ENCODE data around the gene MORN1. TPM values are rescaled to one million over a fixed set of nuclear protein-coding genes. Genes with fewer than 3 reads are reported as not detected.
"Not testable (repeated sequence)": the region's sequence is repeated elsewhere in the genome, so short reads cannot be mapped to it uniquely, and the experiment has no call there.

MORN1 gene
- 11.3 and 17.8 TPM in 2 replicates for total RNA-seq (2014; rRNA removed; shearing (Covaris generic))
- polyA plus RNA-seq (2015; cell fraction: cytosol; rRNA removed) = 14.5 and 18.2 TPM in 2 replicates
- 42.8 and 59.9 TPM in 2 replicates for polyA plus RNA-seq (2015; cell fraction: nucleus; rRNA removed)

DNA sequence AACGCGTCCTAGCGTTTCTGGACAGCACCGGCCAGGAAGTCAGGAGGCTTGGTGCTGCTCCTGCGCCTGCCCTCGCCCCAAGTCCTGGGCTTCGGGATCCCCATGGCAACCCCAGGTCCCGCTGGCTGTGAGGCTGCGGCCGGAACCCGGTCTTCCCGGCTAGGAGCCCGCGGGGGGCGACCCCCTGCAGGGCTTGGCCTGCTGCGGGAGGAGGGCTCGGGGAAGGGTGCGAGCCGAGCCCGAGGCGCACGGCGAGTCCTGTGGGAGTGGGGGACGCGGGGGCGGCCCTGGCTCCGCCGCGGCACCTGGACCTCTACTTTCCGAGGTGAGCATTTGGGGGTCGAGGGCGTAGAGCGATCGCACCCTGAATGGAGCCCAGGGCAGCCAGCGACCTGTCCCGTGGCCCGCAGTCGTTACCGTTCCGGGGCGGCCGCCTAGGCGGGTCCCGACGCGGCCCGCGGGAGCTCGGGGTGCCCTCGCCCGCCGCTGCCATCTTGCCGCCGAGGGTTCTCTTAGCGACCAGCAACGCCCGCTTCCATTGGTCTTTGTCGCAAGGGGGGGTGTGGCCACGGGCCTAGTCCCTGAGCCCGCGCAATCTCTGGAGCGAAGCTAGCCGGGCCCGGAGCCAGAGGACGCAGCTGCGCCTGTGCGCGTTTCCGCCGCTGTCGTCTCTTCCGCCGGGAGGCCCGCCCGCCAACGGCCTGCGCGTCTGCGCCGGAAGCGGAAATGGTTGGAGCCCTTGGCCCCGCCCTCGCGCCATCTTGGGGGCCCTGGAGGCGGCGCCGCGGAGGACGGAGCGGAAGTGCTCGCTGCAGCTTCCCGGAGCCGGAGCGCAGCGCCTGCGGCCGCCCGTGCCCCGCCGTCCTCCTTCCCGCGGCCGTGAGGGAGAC, at the start of gene MORN1, which contains the start of gene RER1:
MORN1 (minus strand) TSS at position 514 of the 890 bp plus-strand sequence; CDS start at position 493, 21 bp downstream.
RER1 (plus strand) TSS at position 801 of the 890 bp plus-strand sequence. CDS start 3,950 bp downstream, outside the sequence.
- peak; percentile 97 for DNase-seq (ENCODE audit: low read depth, low spot score)
- in situ Hi-C loops (cut with HindIII; ENCODE audit: low pct_unique_long_range_greater_than_20kb, low sequenced_read_pairs) = no loop called here

DNA sequence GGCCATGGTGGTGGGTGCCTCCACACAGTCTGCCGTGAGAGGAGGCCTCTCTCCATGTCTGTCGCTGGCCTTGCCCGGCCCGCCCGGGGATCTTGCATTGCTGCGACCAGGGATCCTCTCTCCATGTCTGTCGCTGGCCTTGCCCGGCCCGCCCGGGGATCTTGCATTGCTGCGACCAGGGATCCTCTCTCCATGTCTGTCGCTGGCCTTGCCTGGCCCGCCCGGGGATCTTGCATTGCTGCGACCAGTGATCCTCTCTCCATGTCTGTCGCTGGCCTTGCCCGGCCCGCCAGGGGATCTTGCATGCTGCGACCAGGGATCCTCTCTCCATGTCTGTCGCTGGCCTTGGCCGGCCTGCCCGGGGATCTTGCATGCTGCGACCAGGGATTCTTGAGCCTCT, 49.0 kb upstream of the MORN1 start:
- DNase-seq (ENCODE audit: low read depth, low spot score); in situ Hi-C loops (cut with HindIII; ENCODE audit: low pct_unique_long_range_greater_than_20kb, low sequenced_read_pairs): not testable (repeated sequence)

DNA sequence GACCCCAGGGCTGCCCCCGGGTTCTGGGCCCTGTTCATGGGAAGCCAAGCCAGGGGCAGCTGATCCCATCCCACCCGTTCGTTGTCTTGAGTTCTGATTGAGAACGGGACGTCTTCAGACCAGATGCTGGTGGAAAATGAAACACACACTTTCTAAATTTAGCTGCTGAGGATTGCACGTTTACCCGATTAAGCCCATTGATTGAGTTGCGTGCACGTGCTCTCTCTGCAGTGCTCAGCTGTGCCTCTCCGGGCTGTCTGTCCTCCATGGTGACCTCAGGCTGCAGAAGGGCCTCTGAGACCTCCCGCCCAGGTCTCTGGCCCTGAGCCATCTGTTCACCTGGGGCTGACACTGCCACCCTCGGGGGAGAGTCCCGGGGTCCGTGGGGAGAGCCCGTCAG, 48.0 kb upstream of the MORN1 start:
- in situ Hi-C loops (cut with HindIII; ENCODE audit: low pct_unique_long_range_greater_than_20kb, low sequenced_read_pairs) = no loop called here
- no peak for DNase-seq (ENCODE audit: low read depth, low spot score)

DNA sequence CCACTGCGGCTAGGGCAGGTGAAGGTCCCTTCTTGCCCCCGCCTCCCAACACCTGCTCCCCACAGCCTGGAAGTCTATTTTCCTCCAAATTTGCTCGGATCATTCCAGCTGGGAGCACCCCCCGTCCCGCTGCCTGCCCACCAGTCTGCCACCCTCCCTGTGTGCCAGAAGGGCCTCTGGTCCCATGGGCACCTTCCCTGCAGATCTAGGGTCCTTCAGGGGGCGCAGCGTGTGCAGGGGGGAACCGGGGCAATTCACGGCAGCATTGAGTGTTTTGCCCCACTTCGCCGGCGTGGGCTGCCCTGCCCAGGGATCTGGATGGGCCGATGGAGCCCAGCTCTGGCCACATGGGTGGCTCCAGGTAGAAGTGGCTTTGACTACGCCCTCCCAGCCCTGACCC, 47.3 kb upstream of the MORN1 start:
- DNase-seq (ENCODE audit: low read depth, low spot score) = no peak
- in situ Hi-C loops (cut with HindIII; ENCODE audit: low pct_unique_long_range_greater_than_20kb, low sequenced_read_pairs) = no loop called here

DNA sequence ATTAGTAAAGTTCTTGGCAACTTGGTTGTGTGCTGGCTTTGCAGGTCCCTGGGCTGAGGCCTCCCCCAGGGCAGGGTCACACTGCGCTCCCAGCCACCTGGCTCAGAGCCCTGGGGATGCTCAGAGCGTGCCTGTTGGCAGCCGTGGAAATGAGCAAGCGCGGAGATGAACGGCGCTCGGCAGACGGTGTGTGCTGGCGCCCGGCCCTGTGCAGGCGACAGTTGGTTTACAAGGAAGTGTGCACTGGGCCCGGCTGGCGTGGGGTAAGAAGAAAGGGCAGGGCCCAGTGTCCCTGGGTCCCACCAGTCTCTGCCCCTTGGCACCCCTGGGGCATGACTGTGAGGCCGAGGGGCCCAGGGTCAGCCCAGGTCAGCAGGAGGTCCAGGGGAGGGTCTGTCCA, 46.7 kb upstream of the MORN1 start:
- no peak for DNase-seq (ENCODE audit: low read depth, low spot score)
- in situ Hi-C loops (cut with HindIII; ENCODE audit: low pct_unique_long_range_greater_than_20kb, low sequenced_read_pairs) = no loop called here

DNA sequence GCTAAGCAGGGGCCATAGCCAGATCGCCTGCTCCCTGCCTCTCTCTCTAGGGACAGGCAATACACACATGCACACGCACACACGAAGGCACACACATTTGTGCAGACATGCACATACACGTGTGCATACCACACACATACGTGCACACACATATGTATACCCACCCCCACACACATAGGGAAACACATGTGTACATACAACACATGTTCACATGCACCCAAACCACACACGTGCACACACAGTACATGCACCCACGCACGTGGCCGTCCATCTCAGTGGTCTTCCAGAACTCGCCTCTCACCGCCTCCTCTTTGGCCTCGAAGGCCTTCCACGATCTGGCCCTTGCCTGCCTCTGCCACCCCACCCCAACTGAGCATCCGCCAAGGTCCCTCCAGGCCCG, 46.3 kb upstream of the MORN1 start:
- in situ Hi-C loops (cut with HindIII; ENCODE audit: low pct_unique_long_range_greater_than_20kb, low sequenced_read_pairs) = no loop called here
- no peak for DNase-seq (ENCODE audit: low read depth, low spot score)

DNA sequence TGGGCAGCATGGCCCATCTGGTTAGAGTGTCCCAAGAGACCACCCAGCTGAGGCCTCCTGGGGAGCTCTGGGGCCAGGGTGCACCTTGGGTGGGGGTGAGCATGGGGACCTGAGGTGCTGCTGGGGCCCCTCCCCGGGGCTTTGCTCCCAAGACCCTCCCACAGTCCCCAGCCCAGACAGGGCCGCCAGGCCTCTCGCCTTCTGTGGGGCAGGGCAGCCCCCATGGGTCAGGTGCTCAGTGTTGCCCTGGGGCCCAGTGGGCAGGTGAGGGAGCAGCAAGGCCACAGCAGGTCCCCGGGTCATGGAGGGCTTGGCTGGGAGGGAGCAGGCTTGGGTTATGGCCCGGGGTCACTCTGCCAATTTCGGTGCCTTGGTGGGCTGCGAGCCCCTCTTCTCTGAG, 45.5 kb upstream of the MORN1 start:
- no peak for DNase-seq (ENCODE audit: low read depth, low spot score)
- in situ Hi-C loops (cut with HindIII; ENCODE audit: low pct_unique_long_range_greater_than_20kb, low sequenced_read_pairs) = no loop called here

DNA sequence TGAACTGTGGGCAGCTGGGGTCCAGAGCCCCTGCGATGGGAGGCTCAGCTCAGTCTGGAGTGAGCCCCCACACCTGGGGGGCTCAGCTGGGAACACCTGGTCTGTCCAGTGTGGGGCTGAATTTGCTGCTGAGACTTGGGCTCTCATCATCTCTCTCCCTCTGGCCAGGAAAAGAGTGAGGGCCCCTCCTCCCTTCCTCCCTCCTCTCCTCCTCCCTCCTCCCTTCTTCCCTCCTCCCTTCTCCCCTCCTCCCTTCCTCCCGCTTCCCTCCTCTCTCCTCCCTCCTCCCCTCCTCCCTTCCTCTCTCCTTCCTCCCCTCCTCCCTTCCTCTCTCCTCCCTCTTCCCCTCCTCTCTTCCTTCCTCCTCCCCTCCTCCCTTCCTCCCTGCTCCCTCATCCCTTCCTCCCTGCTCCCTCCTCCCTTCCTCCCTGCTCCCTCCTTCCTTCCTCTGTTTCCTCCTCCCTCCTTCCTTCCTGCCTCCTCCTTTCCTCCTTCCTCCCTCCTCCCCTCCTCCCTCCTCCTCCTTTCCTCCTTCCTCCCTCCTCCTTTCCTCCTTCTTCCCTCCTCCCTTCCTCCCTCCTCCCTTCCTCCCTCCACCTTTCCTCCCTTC, 44.5 kb upstream of the MORN1 start:
- in situ Hi-C loops (cut with HindIII; ENCODE audit: low pct_unique_long_range_greater_than_20kb, low sequenced_read_pairs) = no loop called here
- DNase-seq (ENCODE audit: low read depth, low spot score) = no peak

DNA sequence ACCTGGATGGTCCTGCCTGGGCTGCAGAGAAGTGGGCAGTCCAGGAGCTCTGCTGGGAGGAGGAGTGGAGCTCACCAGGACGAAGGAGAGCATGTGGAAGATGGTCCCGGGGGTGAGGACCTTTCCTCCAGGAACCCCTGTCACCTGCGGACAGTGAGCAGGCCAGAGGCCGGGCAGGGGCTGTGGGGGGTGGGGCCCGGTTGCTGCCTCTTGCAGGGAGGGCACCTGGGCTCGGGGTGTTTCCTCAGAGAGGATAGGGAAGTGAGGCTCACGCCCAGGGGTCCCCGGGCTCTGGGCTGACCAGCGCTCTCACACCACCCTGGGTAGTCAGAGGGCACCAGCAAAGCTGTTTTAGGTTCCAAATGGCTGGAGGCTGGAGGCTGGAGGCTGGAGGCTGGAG, 43.7 kb upstream of the MORN1 start:
- no peak for DNase-seq (ENCODE audit: low read depth, low spot score)
- in situ Hi-C loops (cut with HindIII; ENCODE audit: low pct_unique_long_range_greater_than_20kb, low sequenced_read_pairs) = no loop called here

DNA sequence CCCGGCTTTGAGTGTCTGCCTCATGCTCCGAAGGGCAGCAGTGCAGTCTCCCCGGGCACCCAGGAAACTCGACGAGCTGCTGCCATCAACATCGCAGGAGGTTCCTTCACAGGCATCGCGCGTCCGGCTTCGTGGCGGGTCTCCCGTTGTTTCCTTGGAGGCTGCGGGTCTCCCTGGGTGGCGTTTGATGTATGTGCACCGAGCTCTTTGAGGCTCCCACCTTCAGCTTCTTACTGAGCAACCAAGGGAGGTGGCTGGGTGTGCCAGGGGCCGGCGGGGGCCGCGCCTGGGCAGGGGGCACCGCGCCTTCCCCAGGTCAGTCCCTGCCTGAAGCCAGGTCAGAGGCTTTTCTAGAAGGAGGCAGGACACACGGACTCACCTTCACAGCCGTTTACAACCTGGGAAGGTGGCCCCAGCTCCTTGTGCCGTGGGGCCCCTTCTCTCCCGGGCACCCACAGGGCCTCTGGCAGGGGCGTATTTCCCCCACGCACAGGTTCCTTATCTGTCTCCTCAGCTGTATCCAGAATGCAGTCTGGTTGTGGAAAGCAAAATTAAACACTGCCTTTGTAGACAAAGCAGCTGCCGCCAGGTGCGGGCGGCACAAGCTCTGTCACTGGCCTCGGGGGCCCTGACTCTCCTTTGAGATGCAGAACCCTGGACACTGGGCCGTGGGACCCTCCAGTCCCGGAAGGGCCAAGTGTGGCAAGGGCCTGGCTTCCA, 42.7 kb upstream of the MORN1 start:
- DNase-seq (ENCODE audit: low read depth, low spot score) = no peak
- in situ Hi-C loops (cut with HindIII; ENCODE audit: low pct_unique_long_range_greater_than_20kb, low sequenced_read_pairs) = no loop called here

DNA sequence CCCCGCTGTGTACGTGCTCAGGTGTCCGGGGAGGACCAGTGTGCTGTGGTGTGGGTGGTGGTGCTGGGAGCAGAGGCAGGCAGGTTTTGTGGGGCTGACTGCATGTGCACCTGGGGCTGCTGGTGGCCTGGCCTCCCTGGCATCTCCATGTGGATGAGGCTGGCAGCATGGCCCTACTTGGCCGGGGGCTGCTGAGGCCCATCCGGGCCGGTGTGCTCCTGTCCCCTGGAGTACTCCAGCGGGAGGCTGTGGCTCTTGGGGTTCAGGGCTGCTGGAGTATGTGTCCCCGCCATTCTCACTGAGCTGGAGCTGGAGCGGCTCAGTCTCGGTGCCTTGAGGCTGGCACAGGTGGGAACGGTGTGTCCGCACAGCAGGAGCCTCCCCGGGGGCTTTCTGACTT, 41.8 kb upstream of the MORN1 start:
- in situ Hi-C loops (cut with HindIII; ENCODE audit: low pct_unique_long_range_greater_than_20kb, low sequenced_read_pairs) = no loop called here
- DNase-seq (ENCODE audit: low read depth, low spot score) = no peak

DNA sequence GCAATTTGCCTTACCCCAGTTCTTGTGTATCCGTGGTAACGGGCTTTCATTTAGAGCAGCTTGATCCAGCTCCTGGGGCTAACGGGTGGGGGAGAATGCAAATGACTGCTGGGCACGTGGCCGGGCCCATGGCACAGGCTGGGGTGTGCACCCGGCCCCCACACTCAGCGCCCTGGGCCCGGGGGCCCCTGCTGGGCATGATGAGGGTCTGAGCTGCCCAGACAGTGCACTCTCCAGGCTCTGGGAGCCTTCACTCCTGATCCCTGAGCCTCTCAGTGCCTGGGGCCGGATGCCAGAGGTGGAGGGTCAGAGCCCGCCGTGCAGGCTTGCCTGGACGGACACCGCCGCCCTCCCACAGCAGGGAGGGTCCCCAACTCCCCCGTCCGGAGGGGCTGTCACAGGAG, 41.1 kb upstream of the MORN1 start:
- in situ Hi-C loops (cut with HindIII; ENCODE audit: low pct_unique_long_range_greater_than_20kb, low sequenced_read_pairs) = no loop called here

DNA sequence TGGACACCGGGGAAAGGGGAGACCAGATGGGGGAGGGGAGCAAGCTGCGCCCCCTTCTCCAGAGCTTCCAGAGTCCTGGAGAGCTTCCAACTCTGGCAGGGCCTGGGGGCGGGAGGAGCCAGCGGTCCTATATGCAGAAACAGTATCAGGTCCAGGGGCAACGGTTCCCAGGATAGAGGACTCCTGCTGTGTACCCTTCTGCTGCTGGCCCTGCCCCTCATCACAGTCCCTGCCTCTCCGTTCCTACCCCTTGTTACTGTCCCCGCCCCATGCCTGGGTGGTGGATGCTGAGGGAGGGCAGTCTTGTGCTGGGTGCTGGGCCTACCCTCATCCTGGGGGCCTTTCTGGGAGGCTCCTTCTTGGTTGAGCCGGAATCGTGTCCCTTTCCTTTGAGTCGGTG, 40.2 kb upstream of the MORN1 start:
- no peak for DNase-seq (ENCODE audit: low read depth, low spot score)
- in situ Hi-C loops (cut with HindIII; ENCODE audit: low pct_unique_long_range_greater_than_20kb, low sequenced_read_pairs) = no loop called here

More for the DNA sequence above, 41.1 kb upstream of the MORN1 start:
- no peak for DNase-seq (ENCODE audit: low read depth, low spot score)

DNA sequence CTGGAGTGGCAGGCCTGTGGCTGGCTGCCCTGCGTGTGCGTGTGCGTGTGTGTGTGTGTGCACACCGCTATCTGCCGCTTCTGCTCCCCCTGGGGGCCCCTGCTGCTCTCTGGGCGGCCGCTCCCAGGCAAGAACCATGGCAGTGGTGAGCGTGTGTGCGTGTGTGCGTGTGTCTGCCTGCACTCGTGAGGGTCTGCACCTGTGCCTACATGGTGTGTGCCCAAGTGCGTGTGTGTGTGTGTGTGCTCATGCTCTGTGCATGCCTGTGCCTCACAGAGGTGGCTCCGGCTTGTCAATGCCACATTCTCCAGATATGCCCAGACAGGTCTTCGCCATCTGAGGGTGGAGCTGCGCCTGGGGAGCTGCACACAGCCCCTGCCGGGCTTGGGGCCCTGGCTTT, 39.7 kb upstream of the MORN1 start:
- DNase-seq (ENCODE audit: low read depth, low spot score) = no peak
- in situ Hi-C loops (cut with HindIII; ENCODE audit: low pct_unique_long_range_greater_than_20kb, low sequenced_read_pairs) = no loop called here

DNA sequence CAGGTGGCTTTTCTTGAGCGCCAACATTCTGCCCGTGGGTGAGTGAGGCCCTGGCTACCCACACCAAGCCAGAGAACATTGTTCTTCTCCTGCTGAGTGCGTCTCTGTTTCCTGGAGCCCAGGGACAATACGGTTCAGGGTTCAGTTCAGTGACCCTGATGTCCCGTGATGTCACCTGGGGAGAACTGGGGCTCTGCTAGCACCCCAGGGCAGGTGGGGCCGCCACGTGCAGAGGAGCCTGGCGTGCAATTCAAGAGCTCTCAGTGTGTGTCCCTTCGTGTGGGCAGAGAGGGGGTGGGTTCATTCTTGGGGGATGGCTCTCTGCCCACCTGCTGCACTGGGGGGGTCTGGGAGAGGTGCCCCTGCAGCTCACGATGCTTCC, 39.2 kb upstream of the MORN1 start:
- no peak for DNase-seq (ENCODE audit: low read depth, low spot score)
- in situ Hi-C loops (cut with HindIII; ENCODE audit: low pct_unique_long_range_greater_than_20kb, low sequenced_read_pairs) = no loop called here

DNA sequence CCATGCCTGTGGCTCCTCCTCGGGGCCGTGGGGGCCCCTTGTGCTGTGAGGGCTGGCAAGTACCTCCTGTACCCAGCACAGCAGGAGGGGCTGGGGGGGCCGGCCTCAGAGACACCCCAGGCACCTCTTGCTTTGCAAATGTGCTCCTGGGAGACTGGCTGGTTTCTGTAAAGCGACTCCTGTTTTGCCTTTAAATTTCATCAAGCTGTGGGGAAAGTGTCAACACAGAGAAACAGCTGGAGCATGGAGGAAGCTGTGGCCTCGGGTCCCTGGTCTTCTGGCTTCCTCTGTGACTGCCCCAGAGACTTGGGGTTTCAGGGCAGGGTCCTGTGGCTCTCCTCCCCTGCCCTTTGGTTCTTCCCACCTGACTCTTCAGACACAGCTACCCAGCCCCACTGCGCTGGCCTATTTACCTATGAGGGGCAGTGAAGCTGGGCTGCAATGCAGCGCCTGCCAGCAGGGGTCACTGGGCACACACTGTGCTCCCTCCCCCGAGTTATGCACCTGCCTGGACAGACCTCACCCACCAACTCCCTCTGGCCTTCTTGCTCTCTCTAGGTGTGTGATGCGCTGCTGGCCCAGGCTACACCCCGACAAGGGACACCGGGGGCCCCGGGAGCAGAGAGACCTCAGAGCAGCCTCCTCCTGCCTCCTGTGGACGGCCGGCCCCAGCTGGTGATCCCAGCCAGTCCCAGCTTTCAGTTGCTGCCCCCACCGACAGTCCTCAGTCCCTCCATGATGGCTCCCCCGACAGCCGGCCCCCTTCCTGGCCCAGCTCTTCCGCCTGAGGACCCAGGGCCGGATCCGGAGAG, 38.6 kb upstream of the MORN1 start:
- no peak for DNase-seq (ENCODE audit: low read depth, low spot score)
- in situ Hi-C loops (cut with HindIII; ENCODE audit: low pct_unique_long_range_greater_than_20kb, low sequenced_read_pairs) = no loop called here

DNA sequence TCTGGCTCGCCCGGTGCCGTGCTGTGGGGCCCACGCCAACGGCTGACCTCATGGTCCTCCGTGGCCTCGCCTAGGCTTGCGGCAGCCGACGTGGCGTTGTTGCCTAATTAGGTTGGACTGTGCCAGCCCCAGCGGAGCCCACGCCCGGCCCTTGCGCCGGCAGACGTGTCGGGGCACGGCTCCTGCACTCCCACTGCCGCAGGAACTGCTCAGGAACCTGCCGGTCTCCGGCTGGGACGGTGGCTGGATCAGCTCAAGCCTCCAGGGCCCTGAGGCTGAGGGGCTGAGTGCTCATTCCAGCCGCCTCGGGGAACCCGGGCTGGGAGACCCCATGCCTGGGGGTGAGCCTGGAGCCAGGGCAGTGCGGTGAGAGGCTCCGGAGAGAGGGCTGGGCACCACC, 37.1 kb upstream of the MORN1 start:
- in situ Hi-C loops (cut with HindIII; ENCODE audit: low pct_unique_long_range_greater_than_20kb, low sequenced_read_pairs) = no loop called here
- no peak for DNase-seq (ENCODE audit: low read depth, low spot score)

Data from SK-MEL-5 (cell line).